Mesothelial cell of epicardium (in vitro differentiated cells): ENCODE data around the gene SP3. TPM values are rescaled to one million over a fixed set of nuclear protein-coding genes. Genes with fewer than 3 reads are reported as not detected.

Experiments used
- DNase-seq, 2 experiments: peaks; one replicate each; pipeline ENCODE4 v3.0.0; 2021; ENCODE audit warnings: low spot score in 2 of 2; ENCODE audit not compliant: unreplicated experiment in 2 of 2
- H3K27ac Mint-ChIP-seq: 2 replicates; pipeline ENCODE4 v1.8.0; 2021; ENCODE audit warnings: mixed read lengths
- H3K27me3 Mint-ChIP-seq: 2 replicates; pipeline ENCODE4 v1.8.0; 2021; ENCODE audit warnings: low read depth, mixed read lengths
- H3K36me3 Mint-ChIP-seq: 2 replicates; pipeline ENCODE4 v1.8.0; 2021; ENCODE audit warnings: mixed read lengths
- H3K4me1 Mint-ChIP-seq: 2 replicates; pipeline ENCODE4 v1.8.0; 2021; ENCODE audit warnings: mixed read lengths
- H3K4me3 Mint-ChIP-seq: 2 replicates; pipeline ENCODE4 v1.8.0; 2021; ENCODE audit warnings: mild to moderate bottlenecking, moderate library complexity, mixed read lengths
- H3K9me3 Mint-ChIP-seq: 2 replicates; pipeline ENCODE4 v1.8.0; 2021; ENCODE audit warnings: mixed read lengths
- CTCF ChIP-seq: fragments of 200-600 bp; sonication (generic); IDR thresholded peaks from one replicate; pipeline ENCODE4 v1.5.0; 2021; ENCODE audit warnings: antibody characterized with exemption; ENCODE audit not compliant: unreplicated experiment
- total RNA-seq: library from RNA; stranded (reverse); gene quantifications from 3 replicates; pipeline ENCODE4 v1.2.1, GENCODE V29; 2021

The SP3 gene
- total RNA-seq, 1 donor from 2014 or later = 113 TPM

GRCh38 chr2:173957517-173957916 lies 7.7 kb downstream of the SP3 start:
- no peak for DNase-seq
- peaks cover 50% of the 10 kb centered on the region for H3K4me1 Mint-ChIP-seq
- no peak overlapping the region for H3K4me3 Mint-ChIP-seq
- H3K27me3 Mint-ChIP-seq = no peaks in the 10 kb centered on the region
- peaks cover 12% of the 10 kb centered on the region for H3K9me3 Mint-ChIP-seq
- TF ChIP-seq CTCF = no peak
- H3K36me3 Mint-ChIP-seq = peaks cover 57% of the 10 kb centered on the region
- peak overlapping the region; percentile 72 for H3K27ac Mint-ChIP-seq

- TF ChIP-seq CTCF = no peak
- Mint-ChIP-seq H3K4me1 (peaks cover 43% of the 10 kb centered on the region), H3K9me3 (peaks cover 12% of the 10 kb centered on the region), H3K27me3 (no peaks in the 10 kb centered on the region), H3K36me3 (peaks cover 63% of the 10 kb centered on the region), H3K4me3 (no peak overlapping the region), H3K27ac (no peak overlapping the region)
- no peak for DNase-seq
Observed at GRCh38 chr2:173956454-173956853, 8.7 kb downstream of the SP3 start.

DNA sequence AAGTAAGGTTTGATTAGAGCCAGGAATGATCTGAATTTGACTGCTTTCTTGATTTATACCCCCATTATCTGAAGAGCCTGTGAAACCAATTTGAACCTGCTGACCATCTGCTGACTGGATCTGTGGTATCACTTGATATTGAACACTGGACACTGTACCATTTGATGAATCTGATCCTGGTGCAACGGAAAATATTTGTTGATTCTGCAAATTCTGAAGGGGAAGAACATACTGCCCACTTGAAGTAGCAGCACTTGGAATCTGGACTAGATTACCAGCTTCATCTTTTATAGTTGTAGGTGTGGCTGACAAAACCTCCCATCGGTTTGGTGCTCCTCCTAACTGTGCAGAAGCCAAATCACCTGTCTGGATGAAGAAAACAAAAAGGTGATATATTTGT lies 9.3 kb downstream of the SP3 start:
- no peak for TF ChIP-seq CTCF
- DNase-seq = no peak
- peaks cover 59% of the 10 kb centered on the region for H3K36me3 Mint-ChIP-seq
- no peaks in the 10 kb centered on the region for H3K27me3 Mint-ChIP-seq
- peak overlapping the region; percentile 4 for H3K27ac Mint-ChIP-seq
- peaks cover 12% of the 10 kb centered on the region for H3K9me3 Mint-ChIP-seq
- H3K4me1 Mint-ChIP-seq = peaks cover 43% of the 10 kb centered on the region
- no peak overlapping the region for H3K4me3 Mint-ChIP-seq

DNA sequence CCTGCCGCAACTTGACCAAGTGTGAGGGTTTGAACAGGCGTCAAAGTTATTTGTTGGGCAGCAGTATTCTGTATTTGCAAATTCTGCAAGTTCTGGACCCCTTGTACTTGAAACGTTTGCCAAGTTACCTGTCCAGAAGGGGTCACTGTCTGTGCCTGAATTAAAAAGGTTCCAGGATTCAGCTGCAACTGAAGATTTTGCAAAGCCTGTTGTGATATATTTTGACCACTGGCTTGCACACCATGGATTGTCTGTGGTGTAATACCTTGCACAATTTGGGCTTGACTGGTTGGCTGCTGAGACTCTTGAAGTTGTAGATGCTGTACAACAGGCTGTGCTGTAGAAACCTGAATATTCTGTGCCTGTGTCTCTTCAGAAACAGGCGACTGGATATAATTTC lies 10.2 kb downstream of the SP3 start:
- Mint-ChIP-seq H3K36me3 (peaks cover 53% of the 10 kb centered on the region), H3K4me1 (peaks cover 39% of the 10 kb centered on the region), H3K4me3 (no peak overlapping the region), H3K27ac (no peak overlapping the region), H3K9me3 (peaks cover 7% of the 10 kb centered on the region), H3K27me3 (no peaks in the 10 kb centered on the region)
- TF ChIP-seq CTCF = no peak
- DNase-seq = no peak

DNA sequence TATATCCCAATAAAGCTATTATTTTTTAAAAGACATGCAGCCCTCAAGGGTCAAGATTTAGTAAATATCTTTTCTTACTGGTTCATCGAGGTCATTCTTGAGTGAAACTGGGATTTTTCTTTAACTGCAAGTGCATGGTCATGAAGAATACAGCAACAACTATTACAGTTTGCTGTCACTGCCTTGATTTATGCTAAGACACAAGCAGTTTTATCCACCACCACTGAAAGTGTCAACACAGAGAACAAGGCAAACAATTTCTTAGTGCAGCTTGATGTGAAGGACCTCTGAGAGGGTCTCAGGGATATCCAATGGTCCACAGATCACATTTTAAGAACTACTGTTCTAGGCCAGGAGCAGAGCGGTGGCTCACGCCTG lies 12.1 kb downstream of the SP3 start:
- H3K4me1 Mint-ChIP-seq = peaks cover 38% of the 10 kb centered on the region
- H3K27ac Mint-ChIP-seq = no peak overlapping the region
- H3K27me3 Mint-ChIP-seq = no peaks in the 10 kb centered on the region
- no peak for TF ChIP-seq CTCF
- no peak overlapping the region for H3K4me3 Mint-ChIP-seq
- DNase-seq = no peak
- H3K36me3 Mint-ChIP-seq = peaks cover 43% of the 10 kb centered on the region
- H3K9me3 Mint-ChIP-seq = peaks cover 6% of the 10 kb centered on the region

GRCh38 chr2:173952267-173953046 lies 12.7 kb downstream of the SP3 start:
- no peak for TF ChIP-seq CTCF
- peaks cover 6% of the 10 kb centered on the region for H3K9me3 Mint-ChIP-seq
- H3K4me1 Mint-ChIP-seq = peaks cover 40% of the 10 kb centered on the region
- no peaks in the 10 kb centered on the region for H3K27me3 Mint-ChIP-seq
- no peak overlapping the region for H3K4me3 Mint-ChIP-seq
- DNase-seq = no peak
- peaks cover 43% of the 10 kb centered on the region for H3K36me3 Mint-ChIP-seq
- H3K27ac Mint-ChIP-seq = no peak overlapping the region
